Fibroblast of skin of back (primary cell): ENCODE measurements around the gene LORICRIN.

Experiments
- DNase-seq: peaks from one replicate; pipeline ENCODE4 v3.0.0-alpha.2; 2013

The LORICRIN gene

DNA sequence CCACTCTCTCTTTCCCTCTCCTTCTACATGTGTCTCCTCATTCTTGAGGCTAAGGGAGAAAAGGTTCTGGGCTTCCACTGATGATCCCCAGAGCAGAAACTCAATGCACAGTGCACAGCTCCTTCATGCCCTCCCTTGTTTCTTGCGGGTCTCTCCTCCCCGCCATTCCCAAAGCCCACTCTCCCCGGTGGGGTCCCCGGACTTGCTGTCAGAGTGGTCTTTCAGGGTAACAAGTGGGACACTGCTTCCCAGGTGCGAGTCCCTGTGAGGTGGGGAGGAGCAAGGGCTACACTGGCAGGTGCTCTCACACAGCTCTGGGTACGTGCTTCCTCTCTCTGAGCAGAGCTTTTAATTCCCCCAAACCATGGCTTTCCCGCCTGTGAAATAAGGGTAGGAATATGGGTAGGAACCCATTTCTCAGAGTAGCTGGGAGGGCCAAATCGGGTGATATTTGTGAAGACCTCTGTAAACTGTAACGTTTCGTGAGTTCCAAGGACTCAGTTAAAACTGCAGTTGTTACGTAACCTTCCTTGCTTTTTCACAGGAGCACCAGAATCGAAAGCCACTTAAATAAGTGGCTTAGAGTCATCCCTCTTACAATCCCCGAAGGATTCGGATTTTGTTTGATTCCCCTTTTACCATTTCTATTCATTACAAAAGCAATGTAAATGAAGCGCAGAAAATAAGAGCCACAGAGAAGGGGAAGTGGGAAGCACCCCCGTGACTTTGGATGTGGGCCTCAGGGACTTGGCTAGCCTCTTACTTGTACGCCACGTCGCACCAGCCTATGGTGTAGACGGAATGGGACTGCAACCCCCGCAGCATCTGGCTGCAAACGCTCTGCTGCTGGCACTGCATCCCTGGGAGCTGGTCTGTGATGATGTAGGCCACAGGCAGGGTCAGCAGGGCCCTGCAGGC is 47.1 kb downstream of the LORICRIN start:
- no peak for DNase-seq

DNA sequence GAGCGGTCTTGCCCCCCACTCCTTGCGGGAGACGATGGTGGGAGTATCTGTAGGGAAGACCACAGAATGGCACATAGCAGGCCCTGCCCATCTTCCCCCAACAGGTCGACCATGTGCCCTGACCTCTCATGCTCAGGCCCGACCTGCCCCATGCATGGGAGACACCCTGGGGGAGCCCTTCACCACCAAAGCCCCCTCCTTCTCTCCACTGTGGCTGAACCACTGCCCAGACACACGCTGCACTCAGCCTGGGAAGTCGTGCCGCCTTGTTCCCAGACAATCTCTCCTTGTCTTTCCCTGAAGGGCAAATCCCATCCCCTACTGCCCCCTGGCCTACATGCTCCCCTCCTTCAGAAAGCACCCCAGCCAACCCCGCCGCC is 47.7 kb downstream of the LORICRIN start:
- no peak for DNase-seq

GRCh38 chr1:153308540-153308939 is 49.1 kb downstream of the LORICRIN start:
- DNase-seq: no peak

DNA sequence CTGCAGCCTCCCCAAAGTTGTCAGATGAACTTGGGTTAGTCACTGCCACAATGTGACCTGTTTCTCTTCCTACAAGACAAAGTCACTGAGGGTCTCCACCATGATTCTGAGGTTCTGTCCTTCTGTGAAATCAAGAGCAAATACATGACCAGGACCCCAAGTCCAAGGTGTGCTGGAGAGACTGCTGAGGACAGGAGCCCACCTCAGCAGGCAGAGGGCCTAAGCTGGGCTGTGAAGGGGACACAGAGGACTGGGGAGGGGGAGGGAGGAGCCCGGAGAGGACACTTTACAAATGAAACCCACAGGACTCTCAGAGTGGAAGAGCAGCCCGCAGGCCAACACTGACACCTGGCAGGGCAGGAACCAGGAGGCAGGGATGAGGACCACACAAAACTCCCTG is 50.0 kb downstream of the LORICRIN start:
- DNase-seq: no peak

- DNase-seq: no peak
Measured at GRCh38 chr1:153310526-153310925, 51.0 kb downstream of the LORICRIN start.
